H1 (cell line): ENCODE results near the gene ATP8B2. TPM values are rescaled to one million over a fixed set of nuclear protein-coding genes. Genes with fewer than 3 reads are reported as not detected.

ENCODE experiments used
- CTCF ChIA-PET: fragments of 300-600 bp; sonication (Branson Sonifier 250); formaldehyde crosslinking; loops from one replicate; lab custom pipeline; 2021; ENCODE audit not compliant: partially characterized antibody; lab: Charles Lee
- POLR2A ChIA-PET: fragments of 300-600 bp; sonication (Branson Sonifier 250); formaldehyde crosslinking; loops from one replicate; lab custom pipeline; 2021; ENCODE audit warnings: inconsistent platforms; ENCODE audit not compliant: partially characterized antibody; lab: Charles Lee
- DNase-seq, 2 experiments: peaks; one replicate each; pipeline versions ENCODE4 v3.0.0 to v3.0.0-alpha.2; 2010 to 2022; ENCODE audit warnings: low spot score in 2 of 2, low read depth in 1 of 2, mixed read lengths in 1 of 2
- FAIRE-seq: peaks from 2 replicates; lab custom pipeline; 2011; peaks lifted over from hg19 to GRCh38; lab: Jason Lieb, UNC
- H2AFZ ChIP-seq: 2 replicates; pipeline ENCODE4 v1.8.1; 2012; ENCODE audit warnings: low read length, inconsistent platforms
- H2AK5ac ChIP-seq: 2 replicates; pipeline ENCODE4 v1.6.1; 2013; ENCODE audit warnings: low read depth, low read length
- H2BK120ac ChIP-seq: replicated peaks from 2 replicates; pipeline ENCODE3; 2013; ENCODE audit warnings: low read depth, low read length, inconsistent platforms
- H2BK12ac ChIP-seq: 2 replicates; pipeline ENCODE4 v1.6.1; 2013; ENCODE audit warnings: low read depth, low read length
- H2BK15ac ChIP-seq: 2 replicates; pipeline ENCODE4 v1.6.1; 2013; ENCODE audit warnings: low read length
- H2BK20ac ChIP-seq: 2 replicates; pipeline ENCODE4 v1.6.1; 2013; ENCODE audit warnings: low read length
- H2BK5ac ChIP-seq: 2 replicates; pipeline ENCODE4 v1.6.1; 2013; ENCODE audit warnings: low read depth, low read length
- H3K14ac ChIP-seq: 2 replicates; pipeline ENCODE4 v1.6.1; 2013; ENCODE audit warnings: inconsistent platforms; ENCODE audit not compliant: insufficient read length
- H3K18ac ChIP-seq: 2 replicates; pipeline ENCODE4 v1.6.1; 2013; ENCODE audit warnings: low read length; ENCODE audit errors: extremely low read depth
- H3K23ac ChIP-seq: 2 replicates; pipeline ENCODE4 v1.6.1; 2013; ENCODE audit warnings: inconsistent platforms; ENCODE audit not compliant: insufficient read length
- H3K23me2 ChIP-seq: 2 replicates; pipeline ENCODE4 v1.6.1; 2013; ENCODE audit warnings: low read depth, low read length
- H3K27ac ChIP-seq: 2 replicates; pipeline ENCODE4 v1.6.1; 2011; ENCODE audit warnings: low read depth, low read length, inconsistent platforms
- H3K27me3 ChIP-seq, 4 experiments: replicated peaks in 1 of 4; 1 replicate in 1 of 4; 2 replicates in 3 of 4; pipeline versions ENCODE4 v1.6.1 to v1.8.1; 2011 to 2013; ENCODE audit warnings: low read length in 3 of 4, mild to moderate bottlenecking in 3 of 4, inconsistent platforms in 2 of 4, mixed read lengths in 2 of 4, moderate library complexity in 1 of 4; ENCODE audit not compliant: control insufficient read depth in 3 of 4, insufficient read depth in 3 of 4; ENCODE audit errors: extremely low read depth in 1 of 4
- H3K36me3 ChIP-seq, 4 experiments: 2 replicates each; pipeline versions ENCODE4 v1.6.1 to v1.8.1; 2011 to 2013; ENCODE audit warnings: mild to moderate bottlenecking in 4 of 4, low read length in 3 of 4, moderate library complexity in 2 of 4, control low read depth in 1 of 4, inconsistent platforms in 1 of 4; ENCODE audit not compliant: insufficient read depth in 4 of 4, control insufficient read depth in 2 of 4
- H3K4ac ChIP-seq: replicated peaks from 2 replicates; pipeline ENCODE3; 2013; ENCODE audit warnings: low read length, low read depth, mixed read lengths, inconsistent platforms; ENCODE audit not compliant: insufficient read length
- H3K4me1 ChIP-seq, 4 experiments: replicated peaks in 1 of 4; 1 replicate in 1 of 4; 2 replicates in 3 of 4; pipeline versions ENCODE4 v1.6.1 to v1.8.1; 2011 to 2013; ENCODE audit warnings: low read length in 3 of 4, inconsistent platforms in 2 of 4, mixed read lengths in 1 of 4; ENCODE audit not compliant: insufficient read depth in 4 of 4, control insufficient read depth in 3 of 4
- H3K4me2 ChIP-seq, 2 experiments: 2 replicates each; pipeline versions ENCODE4 v1.6.1 to v1.8.1; 2011 to 2013; ENCODE audit warnings: low read depth in 2 of 2, low read length in 2 of 2, control low read depth in 1 of 2, inconsistent platforms in 1 of 2, mild to moderate bottlenecking in 1 of 2; ENCODE audit not compliant: insufficient read depth in 1 of 2
- H3K4me3 ChIP-seq, 4 experiments: fragments of 200-600, 300-600 bp in 1 of 4; sonication (generic), shearing (Covaris generic), sonication (Bioruptor Twin) in 1 of 4; 2 replicates each; pipeline versions ENCODE4 v1.5.1 to v1.8.1; 2011 to 2016; ENCODE audit warnings: low read length in 4 of 4, low read depth in 3 of 4, control low read depth in 2 of 4, inconsistent platforms in 2 of 4, mild to moderate bottlenecking in 2 of 4, mixed read lengths in 1 of 4, moderate library complexity in 1 of 4; ENCODE audit not compliant: insufficient read depth in 2 of 4; ENCODE audit errors: extremely low read depth in 1 of 4
- H3K56ac ChIP-seq: replicated peaks from 2 replicates; pipeline ENCODE3; 2013; ENCODE audit warnings: low read depth, mild to moderate bottlenecking, mixed read lengths, low read length, inconsistent platforms; ENCODE audit not compliant: insufficient read length
- H3K79me1 ChIP-seq: 2 replicates; pipeline ENCODE4 v1.6.1; 2013; ENCODE audit warnings: low read depth, low read length, control low read depth
- H3K79me2 ChIP-seq, 2 experiments: 2 replicates each; pipeline versions ENCODE4 v1.6.1 to v1.8.1; 2012 to 2013; ENCODE audit warnings: low read length in 2 of 2, mild to moderate bottlenecking in 2 of 2, inconsistent platforms in 1 of 2; ENCODE audit not compliant: insufficient read depth in 2 of 2, control insufficient read depth in 1 of 2
- H3K9ac ChIP-seq, 4 experiments: replicated peaks in 1 of 4; 1 replicate in 1 of 4; 2 replicates in 3 of 4; pipeline versions ENCODE4 v1.6.1 to v1.8.1; 2011 to 2013; ENCODE audit warnings: low read depth in 3 of 4, low read length in 3 of 4, control low read depth in 2 of 4, mild to moderate bottlenecking in 2 of 4, moderate library complexity in 2 of 4, inconsistent platforms in 1 of 4; ENCODE audit errors: extremely low read depth in 1 of 4
- H3K9me3 ChIP-seq, 2 experiments: 2 replicates each; pipeline versions ENCODE4 v1.6.1 to v1.8.1; 2012 to 2013; ENCODE audit warnings: mild to moderate bottlenecking in 2 of 2, moderate library complexity in 2 of 2, control low read depth in 1 of 2, inconsistent platforms in 1 of 2, low read depth in 1 of 2, low read length in 1 of 2, mixed read lengths in 1 of 2; ENCODE audit not compliant: insufficient read depth in 2 of 2
- H4K20me1 ChIP-seq, 2 experiments: replicated peaks in 1 of 2; 2 replicates each; pipeline versions ENCODE3 to v1.8.1; 2011 to 2013; ENCODE audit warnings: inconsistent platforms in 2 of 2, low read length in 2 of 2, mild to moderate bottlenecking in 1 of 2; ENCODE audit not compliant: insufficient read depth in 2 of 2, control insufficient read depth in 1 of 2
- H4K5ac ChIP-seq: 2 replicates; pipeline ENCODE4 v1.6.1; 2013; ENCODE audit warnings: low read length, low read depth, mixed read lengths, inconsistent platforms; ENCODE audit not compliant: insufficient read length
- H4K8ac ChIP-seq: 2 replicates; pipeline ENCODE4 v1.8.0; 2013; ENCODE audit warnings: mild to moderate bottlenecking, moderate library complexity, low read length, inconsistent platforms; ENCODE audit not compliant: insufficient read depth; ENCODE audit errors: extremely low read depth
- H4K91ac ChIP-seq: replicated peaks from 2 replicates; pipeline ENCODE3; 2013; ENCODE audit warnings: low read length, mixed read lengths, inconsistent platforms; ENCODE audit not compliant: insufficient read length
- ASH2L ChIP-seq: fragments of 200-600, 300-600 bp; sonication (generic); IDR thresholded peaks from one replicate; pipeline ENCODE4 v1.7.1; 2017; ENCODE audit warnings: low read length
- CHD1 ChIP-seq: IDR thresholded peaks from 2 replicates; pipeline ENCODE4 v1.6.1; 2012; ENCODE audit warnings: low read depth, low read length, improper control_type of control experiment
- CREB1 ChIP-seq: IDR thresholded peaks from 2 replicates; pipeline ENCODE4 v1.6.1; 2012; ENCODE audit warnings: inconsistent platforms
- HDAC2 ChIP-seq, 2 experiments: fragments of 300-600 bp in 1 of 2; sonication (generic) in 1 of 2; IDR thresholded peaks; 2 replicates each; pipeline ENCODE4 v1.6.1; 2011 to 2012; ENCODE audit warnings: low read depth in 2 of 2, low read length in 2 of 2, mild to moderate bottlenecking in 2 of 2, moderate library complexity in 2 of 2, borderline replicate concordance in 1 of 2, inconsistent platforms in 1 of 2
- HDAC6 ChIP-seq: IDR thresholded peaks from one replicate; pipeline ENCODE4 v1.7.1; 2012; ENCODE audit warnings: low read depth, mild to moderate bottlenecking, inconsistent platforms, low read length, moderate library complexity
- PHF8 ChIP-seq: fragments of 200-600 bp; sonication (generic); conservative IDR thresholded peaks from 2 replicates; pipeline ENCODE4 v1.7.1; 2012; ENCODE audit warnings: low read depth, mild to moderate bottlenecking, inconsistent platforms, low read length, moderate library complexity
- POLR2A ChIP-seq, 2 experiments: IDR thresholded peaks; 1 replicate in 1 of 2; 2 replicates in 1 of 2; pipeline ENCODE4 v1.6.1; 2011; ENCODE audit warnings: low read depth in 2 of 2, low read length in 2 of 2, mild to moderate bottlenecking in 2 of 2; ENCODE audit errors: control extremely low read depth in 1 of 2
- POU5F1 ChIP-seq: IDR thresholded peaks from 2 replicates; pipeline ENCODE4 v1.6.1; 2011; ENCODE audit warnings: low read depth, mild to moderate bottlenecking, low read length, moderate library complexity
- SAP30 ChIP-seq: fragments of 300-600 bp; sonication (generic); IDR thresholded peaks from 2 replicates; pipeline ENCODE4 v1.7.1; 2012; ENCODE audit warnings: low read length, moderate library complexity, mild to moderate bottlenecking, inconsistent platforms; ENCODE audit not compliant: insufficient read depth, insufficient replicate concordance
- SP1 ChIP-seq: IDR thresholded peaks from 2 replicates; pipeline ENCODE4 v1.6.1; 2011; ENCODE audit warnings: low read depth, low read length
- YY1 ChIP-seq: IDR thresholded peaks from 2 replicates; pipeline ENCODE4 v1.6.1; 2011; ENCODE audit warnings: low read depth, mild to moderate bottlenecking, low read length
- WGBS, 2 experiments: shearing (Covaris generic) in 1 of 2; methylation state at CpG; one replicate each; pipeline versions ENCODE4 v1.1.6 to v1.1.7; 2013 to 2015; ENCODE audit warnings: low lambda C conversion rate in 2 of 2, mixed read lengths in 2 of 2, inconsistent platforms in 1 of 2, low coverage in 1 of 2, missing lambda C conversion rate in 1 of 2; ENCODE audit not compliant: insufficient replicate concordance in 2 of 2, insufficient coverage in 1 of 2, insufficient read length in 1 of 2; ENCODE audit errors: extremely low coverage in 1 of 2, missing lambda C conversion rate in 1 of 2; 5-methylcytosine and 5-hydroxymethylcytosine counted together
- polyA plus RNA-seq, 7 experiments: library from polyadenylated mRNA; depleted of rRNA in 3 of 7; stranded (reverse) in 5 of 7; unstranded in 2 of 7; fragments of >200 nt in 5 of 7; fragments of 200-250 nt in 2 of 7; gene quantifications; 1 replicate in 5 of 7; 2 replicates in 1 of 7; 4 replicates in 1 of 7; pipeline versions ENCODE4 v1.2.1 to v1.2.3, GENCODE V29; 2011 to 2013; ENCODE audit warnings: missing spikeins in 2 of 7, mixed read lengths in 2 of 7
- total RNA-seq: library from RNA; stranded (reverse); fragmentation: NEBNext Ultra II Directional; extraction: Animal tissue kit (Norgen Biotek cat#: 25700); gene quantifications from 2 replicates; pipeline ENCODE4 v1.2.1, GENCODE V29; 2021

The ATP8B2 gene
- total and polyA plus RNA-seq, 2 of the 8 experiments (the other 6 are each of a cell fraction or from before 2014, with no cell fraction given): 61.4 to 70.1 TPM

- H3K23me2 ChIP-seq: peaks cover 22% of the 10 kb centered on the region
- H2AK5ac ChIP-seq: no peak overlapping the region
- H3K27me3 ChIP-seq: no peaks in the 10 kb centered on the region
- no peak overlapping the region for H3K23ac ChIP-seq
- DNase-seq (peak in 1 of 2 experiments; percentile 84), FAIRE-seq (no peak)
- H2BK15ac ChIP-seq: no peak overlapping the region
- peaks cover 6 to 24% (median 14%) of the 10 kb centered on the region in 4 experiments; a peak in 7 of 8 replicates for H3K36me3 ChIP-seq
- WGBS, 2 experiments: 5% methylated on average over 64 of the region's 76 CpGs; no CpG with 5 or more reads in 1 of the 2 experiments
- no peak overlapping the region for H3K27ac ChIP-seq
- no peak overlapping the region for H3K4ac ChIP-seq
- no peaks in the 10 kb centered on the region for H3K9me3 ChIP-seq
- H3K18ac ChIP-seq: peak overlapping the region; percentile 60; the same call in 1 of the 2 replicates
- peaks cover 10% of the 10 kb centered on the region; the same call in 1 of the 2 replicates for H3K79me1 ChIP-seq
- no peak overlapping the region for H2BK20ac ChIP-seq
- no peak overlapping the region for H3K56ac ChIP-seq
- no peak overlapping the region for H4K5ac ChIP-seq
- H2AFZ ChIP-seq: no peak overlapping the region
- peak overlapping the region; percentile 27 to 63 (median 52) for H3K4me3 ChIP-seq
- H3K9ac ChIP-seq: peak overlapping the region in 2 of 4 experiments; percentile 29 to 32; a peak in 3 of 7 replicates
- peak overlapping the region; percentile 46; the same call in 1 of the 2 replicates for H4K8ac ChIP-seq
- H2BK12ac ChIP-seq: 0 out of 2 replicates have a peak overlapping the region, but pooled peaks have one; percentile 27
- H3K4me1 ChIP-seq: peaks cover 23 to 25% (median 24%) of the 10 kb centered on the region in 4 experiments
- no peak overlapping the region for H4K91ac ChIP-seq
- peaks cover 5 to 11% of the 10 kb centered on the region in 2 experiments for H4K20me1 ChIP-seq
- ChIA-PET CTCF (interaction anchor here (0.9 to 21.7 kb wide), 10 partner anchors 17 to 218 kb away, joined by 3 to 507 read pairs (median 4); partner anchors contain the start of gene HAX1), POLR2A (interaction anchor here (0.8 to 1.3 kb wide), 6 partner anchors 12 to 141 kb away, joined by 3 read pairs; partner anchors contain the start of gene HAX1)
- H2BK120ac ChIP-seq: no peak overlapping the region
- H2BK5ac ChIP-seq: peak overlapping the region; percentile 66; the same call in 1 of the 2 replicates
- H3K14ac ChIP-seq: no peak overlapping the region
- H3K79me2 ChIP-seq: peaks cover 0 to 18% of the 10 kb centered on the region in 2 experiments; a peak in 2 of 4 replicates
- peak overlapping the region; percentile 86 to 88 for H3K4me2 ChIP-seq
- TF ChIP-seq SP1: no peak
- no peak for TF ChIP-seq YY1
- no peak for TF ChIP-seq POU5F1
- TF ChIP-seq SAP30: peak; percentile 52
- 0 out of 4 replicates have a peak, but pooled peaks of 1 of the 2 experiments have one; percentile 6 for TF ChIP-seq HDAC2 (IDR thresholded peaks at IDR 0.05; ENCODE audit: borderline replicate concordance in 1 of 2, low read depth in 2 of 2, low read length in 2 of 2)
- TF ChIP-seq POLR2A (IDR thresholded peaks at IDR 0.05; ENCODE audit: control extremely low read depth in 1 of 2, low read depth in 2 of 2, low read length in 2 of 2): 0 out of 3 replicates have a peak, but pooled peaks of 1 of the 2 experiments have one; percentile 40
- peak; percentile 23 for TF ChIP-seq ASH2L
- no peak for TF ChIP-seq CHD1
- TF ChIP-seq HDAC6: no peak
- no peak for TF ChIP-seq PHF8
- no peak for TF ChIP-seq CREB1
Observed at GRCh38 chr1:154328318-154329151, 3.2 kb downstream of the ATP8B2 start.
